GM21526 (cell line): ENCODE results near the gene NKAPD1.
"Not testable (repeated sequence)": the region's sequence is repeated elsewhere in the genome, so short reads cannot be mapped to it uniquely, and the experiment has no call there.

Experiments used
- ATAC-seq: cut with Tn5 transposase; IDR thresholded peaks from one replicate; pipeline ENCODE4 v1.9.1; 2021; ENCODE audit warnings: moderate library complexity; ENCODE audit not compliant: unreplicated experiment, low FRiP score

Gene NKAPD1, protein sequence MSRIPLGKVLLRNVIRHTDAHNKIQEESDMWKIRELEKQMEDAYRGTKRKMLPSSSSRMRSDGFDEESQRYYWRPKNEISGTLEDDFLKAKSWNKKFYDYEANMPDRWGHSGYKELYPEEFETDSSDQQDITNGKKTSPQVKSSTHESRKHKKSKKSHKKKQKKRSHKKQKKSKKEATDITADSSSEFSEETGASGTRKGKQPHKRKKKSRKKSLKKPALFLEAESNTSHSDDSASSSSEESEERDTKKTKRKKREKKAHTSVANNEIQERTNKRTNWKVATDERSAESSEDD

DNA sequence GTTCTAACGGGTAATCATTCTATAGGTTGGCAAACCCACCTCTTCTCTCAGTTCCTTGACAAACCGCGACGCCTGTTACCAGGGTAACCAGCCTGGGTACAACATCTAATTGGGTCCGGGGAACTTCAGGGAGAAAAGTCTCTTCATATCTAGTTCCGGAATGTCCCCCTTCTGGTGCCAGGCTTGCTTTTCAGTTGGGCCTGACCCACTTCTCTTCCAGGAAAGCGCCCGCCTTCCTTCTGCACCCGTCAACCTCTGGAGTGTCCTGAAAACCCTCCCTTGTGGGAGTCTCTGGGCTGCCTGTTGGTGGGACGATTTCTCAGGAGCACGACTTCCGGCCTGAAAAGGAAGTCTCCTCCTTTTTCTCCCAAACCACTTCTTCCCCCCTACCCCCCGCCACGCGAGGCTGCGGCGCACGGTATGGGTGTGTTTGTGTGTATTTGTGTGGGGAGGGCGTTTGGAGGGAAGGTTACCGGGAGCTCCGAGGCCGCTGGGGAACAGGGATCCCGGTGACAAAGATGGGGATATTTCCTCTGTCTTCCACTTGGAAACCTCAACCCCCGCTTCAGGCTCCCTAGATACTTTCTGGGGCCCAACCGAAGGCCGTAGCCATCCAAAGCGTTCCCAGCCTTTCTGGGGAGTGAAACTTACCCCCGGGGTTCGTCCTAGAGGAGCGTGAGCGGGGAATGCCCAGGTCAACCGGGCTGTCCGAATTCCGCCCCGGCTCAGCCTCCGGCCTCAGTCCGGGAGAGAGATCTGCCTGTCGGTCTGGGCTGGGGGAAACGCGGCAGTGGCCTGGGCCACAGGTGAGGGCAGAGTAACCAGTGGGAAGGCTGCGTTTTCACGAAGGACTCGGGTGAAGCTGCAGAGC is at the start of gene NKAPD1, which contains the start of gene PIH1D2:
TSS of gene NKAPD1 (plus strand) at position 359 of the 871 bp plus-strand sequence. CDS start 1,276 bp downstream, outside the sequence.
TSS of gene PIH1D2 (minus strand) at position 77 of the 871 bp plus-strand sequence. CDS start 843 bp downstream, outside the sequence.
- peak; percentile 82 for ATAC-seq

GRCh38 chr11:112024773-112025678 is 49.1 kb upstream of the NKAPD1 start, which contains the start of gene DLAT:
TSS of gene DLAT (plus strand) at chr11:112025408. CDS start at chr11:112025473, 65 bp downstream.
- ATAC-seq: peak; percentile 77

DNA sequence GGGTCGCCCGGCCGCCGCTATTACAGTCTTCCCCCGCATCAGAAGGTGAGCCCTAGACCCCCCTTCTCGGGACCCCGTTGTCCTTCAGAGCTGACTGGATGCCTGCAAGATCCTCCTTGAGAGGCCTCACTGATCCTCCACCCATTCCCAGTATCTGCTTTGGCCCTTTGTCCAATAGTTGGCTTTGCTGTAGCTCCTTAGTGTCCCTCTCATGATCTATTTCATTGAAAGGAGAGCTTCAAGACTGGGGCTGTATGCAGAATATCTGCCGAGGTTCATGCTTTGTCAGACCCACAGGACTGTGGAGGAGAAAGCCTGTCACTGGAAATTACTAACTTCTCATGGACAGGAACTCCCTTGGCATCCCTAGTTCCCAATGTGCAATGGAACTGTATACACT is 48.4 kb upstream of the NKAPD1 start:
- peak; percentile 4 for ATAC-seq

DNA sequence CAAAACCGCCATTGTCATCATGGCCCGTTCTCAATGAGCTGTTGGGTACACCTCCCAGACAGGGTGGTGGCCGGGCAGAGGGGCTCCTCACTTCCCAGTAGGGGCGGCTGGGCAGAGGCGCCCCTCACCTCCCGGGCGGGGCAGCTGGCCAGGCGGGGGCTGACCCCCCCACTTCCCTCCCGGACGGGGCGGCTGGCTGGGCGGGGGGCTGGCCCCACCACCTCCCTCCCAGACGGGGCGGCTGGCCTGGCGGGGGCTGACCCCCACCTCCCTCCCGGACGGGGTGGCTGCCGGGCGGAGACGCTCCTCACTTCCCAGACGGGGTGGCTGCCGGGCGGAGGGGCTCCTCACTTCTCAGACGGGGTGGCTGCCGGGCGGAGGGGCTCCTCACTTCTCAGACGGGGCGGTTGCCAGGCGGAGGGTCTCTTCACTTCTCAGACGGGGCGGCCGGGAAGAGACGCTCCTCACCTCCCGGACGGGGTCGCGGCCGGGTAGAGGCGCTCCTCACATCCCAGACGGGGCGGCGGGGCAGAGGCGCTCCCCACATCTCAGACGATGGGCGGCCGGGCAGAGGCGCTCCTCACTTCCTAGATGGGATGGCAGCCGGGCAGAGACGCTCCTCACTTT is 47.2 kb upstream of the NKAPD1 start:
- ATAC-seq: not testable (repeated sequence)

- no peak for ATAC-seq
Measured at GRCh38 chr11:112029460-112029859, 44.6 kb upstream of the NKAPD1 start.

GRCh38 chr11:112033902-112034301 is 40.2 kb upstream of the NKAPD1 start:
- no peak for ATAC-seq

DNA sequence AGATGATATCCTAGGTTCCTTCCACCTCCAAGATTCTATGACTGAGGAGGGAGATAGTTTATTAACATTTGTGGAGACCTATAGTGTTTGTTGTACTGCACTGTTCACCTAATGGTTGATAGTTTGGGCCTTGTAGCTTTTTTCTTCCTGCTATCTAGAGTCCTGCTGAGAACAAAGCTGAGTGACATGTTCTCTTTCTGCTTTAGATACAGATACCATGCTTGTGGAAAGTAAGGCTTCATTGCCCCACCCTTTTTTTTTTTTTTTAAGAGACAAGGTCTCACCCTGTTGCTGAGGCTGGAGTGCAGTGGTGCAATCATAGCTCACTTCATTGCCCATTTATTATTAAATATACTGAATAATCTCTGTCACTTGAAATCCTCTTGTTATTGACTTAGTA is 36.6 kb upstream of the NKAPD1 start:
- no peak for ATAC-seq

DNA sequence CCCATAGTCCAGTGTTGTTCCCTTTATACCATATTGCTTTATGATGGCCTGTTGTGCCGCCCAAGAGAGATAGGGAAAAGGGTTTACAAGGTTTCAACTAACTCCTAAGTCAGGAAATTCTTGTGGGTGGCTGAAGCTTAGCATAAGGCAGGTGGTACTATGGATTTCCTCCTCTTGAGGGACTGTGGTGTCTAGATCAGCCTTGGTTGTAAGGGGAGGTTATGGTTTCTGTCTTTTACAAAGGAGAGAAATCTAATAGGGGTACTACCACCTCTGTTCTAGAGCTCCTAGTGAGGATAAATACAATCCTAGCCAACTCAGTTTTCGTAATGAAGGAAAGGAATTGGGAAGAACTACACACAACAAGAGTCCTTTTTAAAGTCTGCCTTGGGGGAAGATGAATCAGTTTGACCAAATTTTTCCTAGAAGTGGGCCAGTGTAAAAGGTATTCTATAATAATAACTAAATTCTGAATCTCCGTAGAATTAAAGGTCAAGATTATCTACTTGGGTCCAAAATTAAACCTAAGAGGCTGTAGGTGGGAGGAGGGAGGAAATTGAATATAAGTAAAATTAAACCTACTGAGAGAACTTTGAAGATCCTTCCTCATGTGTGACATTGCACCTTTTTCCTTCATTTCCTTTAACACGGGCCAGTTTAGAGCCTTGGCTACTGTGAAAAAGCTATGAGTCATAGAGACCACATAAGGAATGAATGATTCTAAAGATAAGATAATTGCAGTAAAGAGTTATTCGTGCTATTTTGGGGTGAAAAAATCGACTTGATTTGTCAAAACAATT is 31.7 kb upstream of the NKAPD1 start:
- ATAC-seq: no peak

DNA sequence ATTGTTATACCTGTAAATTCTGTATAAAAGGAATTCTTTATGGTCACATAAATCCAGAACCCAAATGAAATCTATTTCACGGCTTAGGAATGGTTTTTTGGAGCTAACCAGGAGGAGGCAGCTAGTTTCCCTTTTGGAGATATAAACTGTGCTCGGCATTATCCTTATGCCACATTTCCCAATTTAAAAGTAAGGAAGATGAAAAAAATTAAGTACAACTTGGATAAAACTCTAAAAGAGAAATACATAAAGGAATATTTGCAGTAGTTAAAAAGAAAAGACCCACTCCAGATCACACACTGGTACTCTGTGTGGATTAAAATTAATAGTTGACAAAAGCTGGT is 31.2 kb upstream of the NKAPD1 start:
- no peak for ATAC-seq

GRCh38 chr11:112044961-112045360 is 29.1 kb upstream of the NKAPD1 start:
- ATAC-seq: no peak

GRCh38 chr11:112046647-112047046 is 27.5 kb upstream of the NKAPD1 start:
- not testable (repeated sequence) for ATAC-seq

DNA sequence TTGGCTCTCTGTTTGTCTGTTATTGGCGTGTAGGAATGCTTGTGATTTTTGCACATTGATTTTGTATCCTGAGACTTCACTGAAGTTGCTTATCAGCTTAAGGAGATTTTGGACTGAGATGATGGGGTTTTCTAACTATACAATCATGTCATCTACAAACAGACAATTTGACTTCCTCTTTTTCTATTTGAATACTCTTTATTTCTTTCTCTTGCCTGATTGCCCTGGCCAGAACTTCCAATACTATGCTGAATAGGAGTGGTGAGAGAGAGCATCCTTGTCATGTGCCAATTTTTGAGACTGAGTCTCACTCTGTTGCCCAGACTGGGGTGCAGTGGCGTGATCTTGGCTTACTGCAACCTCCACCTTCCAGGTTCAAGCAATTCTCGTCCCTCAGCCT is 25.8 kb upstream of the NKAPD1 start:
- ATAC-seq: not testable (repeated sequence)

DNA sequence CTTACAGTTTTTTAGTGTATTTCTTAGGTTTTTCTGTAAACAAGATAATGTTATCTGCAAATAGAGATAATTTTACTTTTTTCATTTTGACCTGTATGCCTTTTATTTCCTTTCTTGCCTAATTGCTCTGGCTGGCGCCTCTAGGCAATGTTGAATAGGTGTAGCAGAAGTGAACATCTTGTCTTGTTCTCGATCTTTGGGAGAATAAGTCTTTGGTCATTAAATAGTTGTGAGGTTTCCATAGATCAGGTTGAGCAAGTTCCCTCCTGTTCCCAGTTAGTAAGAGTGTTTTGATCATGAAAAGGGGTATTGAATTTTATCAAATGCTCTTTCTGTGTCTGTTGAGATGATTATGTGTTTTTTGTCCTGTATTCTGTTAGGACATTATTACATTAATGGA is 24.3 kb upstream of the NKAPD1 start:
- ATAC-seq: no peak

DNA sequence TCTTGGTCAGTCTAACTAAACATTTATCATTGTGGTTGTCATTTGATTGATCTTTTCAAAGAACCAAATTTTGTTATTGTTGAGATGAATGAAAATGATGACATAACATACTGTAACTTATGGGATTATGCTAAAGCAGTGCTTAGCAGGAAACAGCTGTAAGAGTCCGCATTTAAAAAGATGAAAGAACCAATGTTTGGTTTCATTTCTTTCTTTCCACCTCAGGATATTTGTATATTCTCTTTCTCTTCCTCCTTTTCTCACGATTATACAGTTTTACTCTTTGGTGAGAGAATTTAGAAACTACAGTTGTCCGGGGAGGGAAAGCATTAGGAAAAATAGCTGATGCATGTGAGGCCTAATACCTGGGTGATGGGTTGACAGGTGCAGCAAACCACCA is 23.4 kb upstream of the NKAPD1 start:
- peak; percentile 79 for ATAC-seq

DNA sequence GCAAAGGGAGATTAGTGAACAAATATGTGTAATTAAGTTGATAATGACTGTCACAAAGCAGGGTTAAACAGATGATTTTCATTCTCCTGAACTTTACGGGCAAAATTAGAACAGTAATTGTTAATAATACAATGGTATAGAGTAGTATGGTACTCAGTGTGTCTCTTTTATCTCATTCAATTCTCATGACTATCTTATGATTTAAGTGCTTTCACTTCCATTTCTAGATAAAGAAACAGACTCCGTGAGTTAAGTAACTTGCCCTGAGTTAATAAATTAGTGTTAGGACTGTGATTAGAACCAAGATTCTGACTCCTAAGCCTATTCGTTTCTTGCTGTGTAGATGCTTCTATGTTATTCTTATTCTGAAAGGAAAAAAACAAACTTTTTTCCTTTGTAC is 22.3 kb upstream of the NKAPD1 start:
- no peak for ATAC-seq

DNA sequence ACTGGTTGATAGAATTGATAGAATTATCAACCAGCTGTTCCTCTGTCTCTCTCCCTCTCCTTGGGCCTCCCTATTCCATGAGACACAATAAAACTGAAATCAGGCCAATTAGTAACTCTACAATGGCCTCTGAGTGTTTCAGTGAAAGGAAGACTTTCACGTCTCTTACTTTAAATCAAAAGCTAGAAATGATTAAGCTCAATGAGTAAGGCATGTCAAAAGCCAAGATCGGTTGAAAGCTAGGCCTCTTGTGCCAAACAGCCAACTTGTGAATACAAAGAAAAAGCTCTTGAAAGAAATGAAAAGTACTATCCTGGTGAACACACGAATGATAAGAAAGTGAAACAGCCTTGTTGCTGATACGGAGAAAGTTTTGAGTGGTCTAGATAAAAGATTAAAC is 16.9 kb upstream of the NKAPD1 start:
- ATAC-seq: no peak

DNA sequence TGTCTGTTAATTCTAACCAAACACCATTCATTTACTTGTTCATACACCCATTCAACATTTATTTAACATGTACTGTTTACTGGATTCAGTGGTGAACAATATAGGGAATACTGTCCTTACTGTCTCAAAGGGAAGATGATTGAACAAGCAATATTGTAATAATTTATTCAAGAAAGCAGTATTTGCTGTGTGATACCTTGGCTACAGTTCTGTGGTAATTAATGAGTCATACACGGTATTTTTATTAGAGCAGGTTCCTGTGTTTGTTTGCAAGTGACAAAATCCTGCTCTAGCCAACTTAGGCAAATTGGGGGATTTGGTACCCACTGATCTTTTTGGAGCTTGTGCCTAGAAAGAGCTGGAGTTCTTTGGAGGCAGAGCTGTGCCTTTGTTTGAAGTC is 16.0 kb upstream of the NKAPD1 start:
- ATAC-seq: no peak

DNA sequence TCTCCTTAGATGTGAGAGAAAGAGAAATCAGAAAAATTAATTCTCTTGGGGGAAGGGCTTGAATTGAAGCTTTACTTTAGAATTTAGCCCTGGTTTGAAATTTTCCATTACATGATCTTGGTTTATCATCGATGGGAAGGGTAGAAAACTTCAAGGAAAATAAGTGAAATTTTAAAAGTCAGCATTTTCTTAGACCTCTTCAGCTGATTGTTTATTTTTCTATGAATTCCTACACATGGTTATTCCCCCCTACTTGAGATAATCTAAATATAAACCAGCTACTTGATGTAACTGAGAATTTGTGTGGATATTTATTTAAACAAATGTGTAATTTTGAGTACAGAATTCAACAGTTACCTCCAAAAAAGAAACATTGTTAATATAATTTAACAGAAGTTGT is 11.2 kb upstream of the NKAPD1 start:
- ATAC-seq: no peak

GRCh38 chr11:112082729-112083128 is 8.6 kb downstream of the NKAPD1 start:
- no peak for ATAC-seq
